Esophagus muscularis mucosa (tissue), 3 donors: ENCODE measurements around the gene ITLN1.

ENCODE experiments used
- CTCF ChIP-seq, 3 experiments: fragments of 200-600 bp in 2 of 3; fragments of 450-650 bp in 1 of 3; sonication (generic) in 2 of 3; IDR thresholded peaks; one replicate each; pipeline ENCODE4 v1.5.1; 2017 to 2019; ENCODE audit warnings: antibody characterized with exemption in 3 of 3, mild to moderate bottlenecking in 2 of 3, moderate library complexity in 1 of 3
- EP300 ChIP-seq: sonication (generic); formaldehyde crosslinking; IDR thresholded peaks from one replicate; pipeline ENCODE4 v1.6.1; 2017; ENCODE audit warnings: antibody characterized with exemption

GRCh38 chr1:160863061-160863773 lies 21.8 kb downstream of the ITLN1 start:
- TF ChIP-seq CTCF (IDR thresholded peaks at IDR 0.05): no peak
- TF ChIP-seq EP300: no peak
